ENCODE results near the gene TMEM95. TPM values are rescaled to one million over a fixed set of nuclear protein-coding genes. Genes with fewer than 3 reads are reported as not detected.

Gene TMEM95
- total RNA-seq, 6 experiments from 2014 or later: not detected

DNA sequence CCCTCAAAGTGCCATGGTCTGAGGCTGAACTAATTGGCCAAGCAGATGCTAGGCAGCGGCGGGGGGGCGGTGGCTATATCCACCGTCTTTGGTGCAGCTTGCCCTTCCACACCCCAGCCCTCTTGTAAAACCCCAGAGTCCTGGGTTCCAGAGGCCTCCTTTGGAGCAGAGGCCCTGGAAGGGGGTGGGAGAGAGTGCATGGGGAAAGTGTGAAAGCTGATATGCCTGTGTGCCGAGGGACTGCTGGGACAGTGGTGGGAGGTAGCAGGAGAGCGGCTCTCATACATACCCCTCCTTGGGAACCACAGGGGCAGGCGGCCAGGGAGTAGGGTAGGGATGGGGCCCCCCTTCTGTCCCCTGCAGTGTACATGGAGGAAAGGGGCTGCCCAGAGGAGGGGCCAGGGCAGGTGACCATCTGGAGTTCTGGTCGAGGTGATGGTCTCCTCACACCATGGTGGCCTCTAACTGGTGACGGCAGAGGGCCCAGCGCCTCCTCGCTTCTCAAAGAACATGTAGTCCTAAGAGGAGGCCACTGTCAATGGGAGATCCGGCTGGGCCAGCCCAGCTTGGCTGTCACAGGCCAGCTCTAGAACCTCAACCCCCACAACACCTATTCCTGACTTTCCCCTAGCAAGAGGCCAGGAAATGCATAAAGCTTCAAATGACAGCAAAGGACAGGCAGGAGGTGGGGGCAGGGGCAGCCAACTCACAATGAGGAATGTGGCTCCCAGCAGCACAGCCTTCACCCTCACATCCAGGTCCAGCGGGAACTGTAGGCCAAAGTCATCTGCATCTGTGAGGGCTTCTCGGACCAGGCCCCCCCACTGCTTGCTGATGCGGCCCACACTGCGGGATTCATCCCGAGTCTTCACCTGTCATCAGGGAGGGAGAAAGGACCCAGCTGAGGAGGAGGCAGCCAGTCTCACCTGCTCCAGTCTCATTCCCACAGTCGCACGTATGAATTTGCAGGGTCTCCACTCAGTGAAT lies 35.3 kb downstream of the TMEM95 start:
- Histone ChIP-seq H3K4me1 (peaks cover 0 to 4% (median 0%) of the 10 kb centered on the region in 4 donors), H3K36me3 (peaks cover 0 to 14% (median 0%) of the 10 kb centered on the region in 4 donors), H3K9me3 (no peaks in the 10 kb centered on the region), H3K4me3 (no peak overlapping the region), H3K27ac (no peak overlapping the region), H3K27me3 (no peaks in the 10 kb centered on the region)
- peak in 1 of 3 donors; percentile 43 for DNase-seq
- intact Hi-C loops (cut with DNase I): no loop called here
- 75% methylated on average over 3 of the region's 19 CpGs for WGBS (ENCODE audit: insufficient coverage, low coverage, low lambda C conversion rate, missing lambda C conversion rate)
- no peak for TF ChIP-seq POLR2A (IDR thresholded peaks at IDR 0.05)
- TF ChIP-seq, protein P1, sequence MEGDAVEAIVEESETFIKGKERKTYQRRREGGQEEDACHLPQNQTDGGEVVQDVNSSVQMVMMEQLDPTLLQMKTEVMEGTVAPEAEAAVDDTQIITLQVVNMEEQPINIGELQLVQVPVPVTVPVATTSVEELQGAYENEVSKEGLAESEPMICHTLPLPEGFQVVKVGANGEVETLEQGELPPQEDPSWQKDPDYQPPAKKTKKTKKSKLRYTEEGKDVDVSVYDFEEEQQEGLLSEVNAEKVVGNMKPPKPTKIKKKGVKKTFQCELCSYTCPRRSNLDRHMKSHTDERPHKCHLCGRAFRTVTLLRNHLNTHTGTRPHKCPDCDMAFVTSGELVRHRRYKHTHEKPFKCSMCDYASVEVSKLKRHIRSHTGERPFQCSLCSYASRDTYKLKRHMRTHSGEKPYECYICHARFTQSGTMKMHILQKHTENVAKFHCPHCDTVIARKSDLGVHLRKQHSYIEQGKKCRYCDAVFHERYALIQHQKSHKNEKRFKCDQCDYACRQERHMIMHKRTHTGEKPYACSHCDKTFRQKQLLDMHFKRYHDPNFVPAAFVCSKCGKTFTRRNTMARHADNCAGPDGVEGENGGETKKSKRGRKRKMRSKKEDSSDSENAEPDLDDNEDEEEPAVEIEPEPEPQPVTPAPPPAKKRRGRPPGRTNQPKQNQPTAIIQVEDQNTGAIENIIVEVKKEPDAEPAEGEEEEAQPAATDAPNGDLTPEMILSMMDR (IDR thresholded peaks at IDR 0.05): no peak
- no peak for ATAC-seq

DNA sequence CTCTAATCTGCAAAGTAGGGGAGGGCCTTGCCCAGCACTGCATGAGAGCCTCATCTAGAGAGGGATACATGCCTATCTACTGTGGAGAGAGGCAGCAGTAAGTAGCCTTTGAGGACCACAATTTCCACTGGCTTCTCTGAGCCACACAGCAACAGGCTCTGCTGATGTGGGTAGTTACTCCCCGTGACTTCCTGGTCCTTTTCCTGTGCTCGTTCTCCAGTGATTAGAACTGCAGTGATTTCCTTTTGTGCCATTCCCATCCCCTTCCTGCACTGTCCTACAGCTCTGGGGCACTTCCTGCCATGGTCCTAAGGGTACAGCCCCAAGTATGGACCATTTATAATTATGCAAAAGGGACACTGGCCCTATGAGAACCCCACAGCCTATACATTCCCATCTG lies 36.4 kb downstream of the TMEM95 start:
- no peak overlapping the region for H3K4me3 ChIP-seq
- peaks cover 0 to 6% (median 0%) of the 10 kb centered on the region in 4 donors for H3K4me1 ChIP-seq
- H3K9me3 ChIP-seq: no peaks in the 10 kb centered on the region
- H3K36me3 ChIP-seq: peaks cover 0 to 14% (median 0%) of the 10 kb centered on the region in 4 donors
- no peaks in the 10 kb centered on the region for H3K27me3 ChIP-seq
- no peak for ATAC-seq
- intact Hi-C loops (cut with DNase I): no loop called here
- no peak overlapping the region for H3K27ac ChIP-seq
- WGBS (ENCODE audit: insufficient coverage, low coverage, low lambda C conversion rate, missing lambda C conversion rate): 50% methylated on average over 1 of the region's 2 CpGs
- no peak for TF ChIP-seq POLR2A (IDR thresholded peaks at IDR 0.05)
- TF ChIP-seq, protein P1 (IDR thresholded peaks at IDR 0.05): no peak
- DNase-seq: no peak

DNA sequence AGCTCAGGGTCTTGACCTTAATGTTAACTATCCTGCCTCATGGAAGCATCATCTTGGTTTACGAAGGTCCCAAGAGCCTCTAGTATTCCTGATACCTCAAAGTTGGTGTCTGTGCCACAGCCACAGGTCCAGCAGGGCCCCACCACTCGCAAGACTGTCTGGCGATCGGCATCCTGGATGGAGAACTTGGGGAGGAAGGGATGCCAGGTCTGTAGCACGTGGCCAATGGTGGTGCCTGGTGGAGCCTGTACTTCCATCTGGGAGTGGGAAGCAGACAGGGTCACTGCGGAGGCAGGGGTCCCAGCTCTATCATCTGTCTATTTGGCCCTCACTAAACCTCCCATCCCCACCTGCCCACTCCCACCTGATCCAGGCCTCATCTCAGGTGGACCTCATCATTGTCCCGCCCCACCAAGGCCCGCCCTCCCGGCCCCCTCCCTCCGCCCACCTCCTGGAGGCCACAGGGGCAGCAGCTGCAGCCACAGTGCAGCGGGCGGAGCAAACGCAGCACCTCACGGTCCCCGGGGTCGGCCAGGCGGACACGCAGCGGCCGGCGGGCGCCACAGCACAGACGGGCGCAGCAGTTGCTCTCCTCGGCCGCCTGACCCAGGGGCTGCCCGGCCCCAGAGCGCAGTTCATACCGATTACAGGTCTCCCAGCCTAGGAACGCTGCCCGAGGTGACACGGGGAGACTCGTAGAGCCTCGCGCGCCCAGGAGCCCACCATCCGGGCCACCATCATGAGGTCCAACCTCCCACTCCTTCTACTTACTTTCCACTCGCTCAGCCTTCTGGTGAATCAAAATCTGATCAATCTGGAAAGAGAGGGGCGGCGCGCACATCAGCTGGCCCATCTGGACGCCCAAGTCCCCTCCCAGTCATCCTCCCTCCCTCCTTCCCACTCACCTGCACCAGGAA lies 38.0 kb downstream of the TMEM95 start:
- Histone ChIP-seq H3K4me3 (peak overlapping the region in 2 of 3 donors; percentile 63 to 84), H3K9me3 (no peaks in the 10 kb centered on the region), H3K36me3 (peaks cover 0 to 14% (median 0%) of the 10 kb centered on the region in 4 donors), H3K27ac (no peak overlapping the region), H3K4me1 (peaks cover 0 to 6% (median 0%) of the 10 kb centered on the region in 4 donors), H3K27me3 (no peaks in the 10 kb centered on the region)
- DNase-seq (peak in 1 of 3 donors; percentile 53), ATAC-seq (no peak)
- WGBS (ENCODE audit: insufficient coverage, low coverage, low lambda C conversion rate, missing lambda C conversion rate): 77% methylated on average over 6 of the region's 42 CpGs
- no peak for TF ChIP-seq POLR2A (IDR thresholded peaks at IDR 0.05)
- TF ChIP-seq, protein P1 (IDR thresholded peaks at IDR 0.05): no peak
- intact Hi-C loops (cut with DNase I): no loop called here
